OCI-LY7 (cell line): ENCODE measurements around the gene FARP2.

Experiments
- EZH2phosphoT487 ChIP-seq: fragments of 200-600 bp; sonication (generic); IDR thresholded peaks from 2 replicates; pipeline ENCODE4 v1.6.1; 2018; ENCODE audit warnings: low read depth, borderline replicate concordance, mild to moderate bottlenecking, mixed run types, antibody characterized with exemption, low read length, moderate library complexity, mixed read lengths
- TF ChIP-seq, protein P1 (sequence below): fragments of 200-600 bp; sonication (generic); conservative IDR thresholded peaks from 2 replicates; pipeline ENCODE4 v1.5.1; 2014; ENCODE audit warnings: mild to moderate bottlenecking, antibody characterized with exemption, low read length, moderate library complexity, mixed read lengths

GRCh38 chr2:241350530-241350877 is 5.6 kb upstream of the FARP2 start:
- TF ChIP-seq, protein P1, sequence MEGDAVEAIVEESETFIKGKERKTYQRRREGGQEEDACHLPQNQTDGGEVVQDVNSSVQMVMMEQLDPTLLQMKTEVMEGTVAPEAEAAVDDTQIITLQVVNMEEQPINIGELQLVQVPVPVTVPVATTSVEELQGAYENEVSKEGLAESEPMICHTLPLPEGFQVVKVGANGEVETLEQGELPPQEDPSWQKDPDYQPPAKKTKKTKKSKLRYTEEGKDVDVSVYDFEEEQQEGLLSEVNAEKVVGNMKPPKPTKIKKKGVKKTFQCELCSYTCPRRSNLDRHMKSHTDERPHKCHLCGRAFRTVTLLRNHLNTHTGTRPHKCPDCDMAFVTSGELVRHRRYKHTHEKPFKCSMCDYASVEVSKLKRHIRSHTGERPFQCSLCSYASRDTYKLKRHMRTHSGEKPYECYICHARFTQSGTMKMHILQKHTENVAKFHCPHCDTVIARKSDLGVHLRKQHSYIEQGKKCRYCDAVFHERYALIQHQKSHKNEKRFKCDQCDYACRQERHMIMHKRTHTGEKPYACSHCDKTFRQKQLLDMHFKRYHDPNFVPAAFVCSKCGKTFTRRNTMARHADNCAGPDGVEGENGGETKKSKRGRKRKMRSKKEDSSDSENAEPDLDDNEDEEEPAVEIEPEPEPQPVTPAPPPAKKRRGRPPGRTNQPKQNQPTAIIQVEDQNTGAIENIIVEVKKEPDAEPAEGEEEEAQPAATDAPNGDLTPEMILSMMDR: no peak
- no peak for TF ChIP-seq EZH2phosphoT487
